ENCODE measurements around the gene PARP2.

- TF ChIP-seq SP1 (IDR thresholded peaks at IDR 0.05) (no peak), ARNT (IDR thresholded peaks at IDR 0.05) (no peak), FOXM1 (IDR thresholded peaks at IDR 0.05; ENCODE audit: borderline replicate concordance) (no peak), ZNF384 (IDR thresholded peaks at IDR 0.05) (no peak), HDGF (IDR thresholded peaks at IDR 0.05; ENCODE audit: borderline replicate concordance) (no peak), SUZ12 (IDR thresholded peaks at IDR 0.05) (no peak), BHLHE40 (IDR thresholded peaks at IDR 0.05; ENCODE audit: borderline replicate concordance) (no peak), ELF4 (IDR thresholded peaks at IDR 0.05) (no peak), FOXA1 (IDR thresholded peaks at IDR 0.05) (no peak), LEF1 (IDR thresholded peaks at IDR 0.05; ENCODE audit: borderline replicate concordance) (no peak)
- TF ChIP-seq, protein P1, sequence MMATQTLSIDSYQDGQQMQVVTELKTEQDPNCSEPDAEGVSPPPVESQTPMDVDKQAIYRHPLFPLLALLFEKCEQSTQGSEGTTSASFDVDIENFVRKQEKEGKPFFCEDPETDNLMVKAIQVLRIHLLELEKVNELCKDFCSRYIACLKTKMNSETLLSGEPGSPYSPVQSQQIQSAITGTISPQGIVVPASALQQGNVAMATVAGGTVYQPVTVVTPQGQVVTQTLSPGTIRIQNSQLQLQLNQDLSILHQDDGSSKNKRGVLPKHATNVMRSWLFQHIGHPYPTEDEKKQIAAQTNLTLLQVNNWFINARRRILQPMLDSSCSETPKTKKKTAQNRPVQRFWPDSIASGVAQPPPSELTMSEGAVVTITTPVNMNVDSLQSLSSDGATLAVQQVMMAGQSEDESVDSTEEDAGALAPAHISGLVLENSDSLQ (IDR thresholded peaks at IDR 0.05) = no peak
Measured at GRCh38 chr14:20365928-20366327, 22.5 kb downstream of the PARP2 start.
